GM12878 (cell line): ENCODE data around the gene CCDC27. TPM values are rescaled to one million over a fixed set of nuclear protein-coding genes. Genes with fewer than 3 reads are reported as not detected.

Experiments used
- ATAC-seq: fragments of 200-7000 bp; cut with Tn5 transposase; 3 replicates; pipeline ENCODE4 v1.9.1; 2020; ENCODE audit warnings: mild to moderate bottlenecking, moderate library complexity
- BruUV-seq: library from RNA; stranded (reverse); fragments of 400-500 nt; replicated peaks from 2 replicates; lab custom pipeline; 2021; lab: Mats Ljungman, UMichigan
- CTCF ChIA-PET: fragments of 300-600 bp; sonication (Branson Sonifier 250); formaldehyde crosslinking; extraction: SDS; loops from one replicate; lab custom pipeline; 2021; ENCODE audit warnings: inconsistent platforms; lab: Yijun Ruan, JAX
- POLR2A ChIA-PET: fragments of 350-600 bp; formaldehyde crosslinking; extraction: SDS; loops from one replicate; lab custom pipeline; 2021; ENCODE audit warnings: inconsistent platforms; lab: Charles Lee
- RAD21 ChIA-PET: fragments of 300-600 bp; sonication (Branson Sonifier 250); formaldehyde crosslinking; loops from one replicate; lab custom pipeline; 2023; ENCODE audit warnings: antibody characterized with exemption; ENCODE audit not compliant: unreplicated experiment; lab: Charles Lee
- SMC1A ChIA-PET: fragments of 300-600 bp; sonication (Branson Sonifier 250); formaldehyde crosslinking; loops from one replicate; lab custom pipeline; 2023; ENCODE audit not compliant: unreplicated experiment, uncharacterized antibody; lab: Charles Lee
- DNase-seq: peaks from one replicate; pipeline ENCODE4 v3.0.0-alpha.2; 2011; ENCODE audit warnings: low read depth, low spot score
- FAIRE-seq: peaks from 3 replicates; lab custom pipeline; 2011; peaks lifted over from hg19 to GRCh38; lab: Jason Lieb, UNC
- H2AFZ ChIP-seq: 2 replicates; pipeline ENCODE4 v1.6.0; 2011; ENCODE audit warnings: low read depth, low read length, control low read depth; ENCODE audit not compliant: control insufficient read depth
- H3K27ac ChIP-seq: 2 replicates; pipeline ENCODE4 v1.5.1; 2011; ENCODE audit warnings: control low read depth; ENCODE audit not compliant: control insufficient read depth, insufficient read depth
- H3K27me3 ChIP-seq, 2 experiments: replicated peaks in 1 of 2; 2 replicates each; pipeline versions ENCODE4 v1.6.0 to v1.6.1; 2011; ENCODE audit warnings: low read length in 1 of 2; ENCODE audit not compliant: control insufficient read depth in 2 of 2, insufficient read depth in 2 of 2
- H3K36me3 ChIP-seq, 2 experiments: 2 replicates each; pipeline ENCODE4 v1.5.1; 2011; ENCODE audit warnings: low read length in 1 of 2; ENCODE audit not compliant: control insufficient read depth in 2 of 2, insufficient read depth in 2 of 2
- H3K4me1 ChIP-seq: 2 replicates; pipeline ENCODE4 v1.6.1; 2011; ENCODE audit warnings: mild to moderate bottlenecking, low read length, moderate library complexity, mixed read lengths; ENCODE audit not compliant: control insufficient read depth, insufficient read depth
- H3K4me2 ChIP-seq: 2 replicates; pipeline ENCODE4 v1.6.0; 2011; ENCODE audit warnings: control low read depth; ENCODE audit not compliant: control insufficient read depth, insufficient read depth
- H3K4me3 ChIP-seq: fragments of 200-600 bp; sonication (generic); 2 replicates; pipeline ENCODE4 v1.5.1; 2016
- H3K79me2 ChIP-seq: 2 replicates; pipeline ENCODE4 v1.6.0; 2011; ENCODE audit warnings: low read length; ENCODE audit not compliant: control insufficient read depth, insufficient read depth
- H3K9ac ChIP-seq: 2 replicates; pipeline ENCODE4 v1.8.0; 2011; ENCODE audit warnings: low read length, control low read depth, mixed read lengths; ENCODE audit not compliant: control insufficient read depth, insufficient read depth
- H3K9me3 ChIP-seq: replicated peaks from 3 replicates; pipeline ENCODE4 v1.5.1; 2011; ENCODE audit warnings: mild to moderate bottlenecking, low read length; ENCODE audit not compliant: control insufficient read depth, insufficient read depth
- H4K20me1 ChIP-seq: 2 replicates; pipeline ENCODE4 v1.6.0; 2011; ENCODE audit not compliant: control insufficient read depth, insufficient read depth
- DPF2 ChIP-seq: fragments of 450-650 bp; IDR thresholded peaks from 2 replicates; pipeline ENCODE4 v1.6.1; 2017; ENCODE audit warnings: mild to moderate bottlenecking
- POLR2A ChIP-seq: IDR thresholded peaks from 2 replicates; pipeline ENCODE4 v1.6.1; 2011; ENCODE audit warnings: low read depth, mild to moderate bottlenecking, low read length
- WGBS: methylation state at CpG from one replicate; pipeline ENCODE4 v1.1.6; 2016; ENCODE audit warnings: low lambda C conversion rate; ENCODE audit not compliant: insufficient replicate concordance, insufficient coverage; ENCODE audit errors: missing lambda C conversion rate; 5-methylcytosine and 5-hydroxymethylcytosine counted together
- in situ Hi-C: fragments of 300-500 bp; cut with MboI; formaldehyde crosslinking; loops from 9 replicates; pipeline ENCODE4 v1.14.3; 2018; ENCODE audit warnings: mixed read lengths
- intact Hi-C: fragments of 100-400 bp; cut with micrococcal nuclease; formaldehyde crosslinking; loops from one replicate; pipeline ENCODE4 v1.14.2; 2022; ENCODE audit not compliant: unreplicated experiment
- polyA plus RNA-seq, 11 experiments: library from polyadenylated mRNA; depleted of rRNA in 4 of 11; unstranded in 6 of 11; stranded (reverse) in 5 of 11; fragments of >200 nt; fragmentation: Nextera tagmentation in 4 of 11; fragmentation: Illumina TruSeq in 1 of 11; extraction: Ambion mirVana in 4 of 11; extraction: Trizol in 1 of 11; gene quantifications; 1 replicate in 1 of 11; 2 replicates in 10 of 11; pipeline versions ENCODE4 v1.2.1 to v1.2.3, GENCODE V29; 2011 to 2016; ENCODE audit warnings: inconsistent platforms in 2 of 11, missing spikeins in 2 of 11, low read depth in 1 of 11
- total RNA-seq, 4 experiments: library from RNA; depleted of rRNA in 3 of 4; stranded (reverse); fragments of >200 nt in 3 of 4; fragmentation: Illumina TruSeq in 1 of 4; extraction: Trizol in 1 of 4; gene quantifications; 2 replicates each; pipeline versions ENCODE4 v1.2.1 to v1.2.3, GENCODE V29; 2013 to 2021
- TF ChIP-seq, protein P1 (sequence below): IDR thresholded peaks from 2 replicates; pipeline ENCODE4 v1.6.1; 2012; ENCODE audit warnings: mild to moderate bottlenecking, low read depth, low read length

The CCDC27 gene
- total and polyA plus RNA-seq, 10 of the 15 experiments (the other 5 are each of a cell fraction or from before 2014, with no cell fraction given), result 0.05 TPM; not detected in 9

GRCh38 chr1:3778590-3779264 lies 26.5 kb downstream of the CCDC27 start:
- Histone ChIP-seq H3K27ac (no peak overlapping the region), H3K9me3 (no peaks in the 10 kb centered on the region), H3K27me3 (no peaks in the 10 kb centered on the region)
- POLR2A ChIA-PET, result no interaction called here
- RAD21 ChIA-PET, result interaction anchor here (0.6 to 0.7 kb wide), 2 partner anchors 257 to 298 kb away, joined by 3 read pairs; no protein-coding TSS in a partner anchor
- no peak for DNase-seq
- in situ Hi-C loops, result no loop called here
- TF ChIP-seq POLR2A (peak; percentile 68), DPF2 (no peak)
- TF ChIP-seq, all 136 proteins: peak for 1
- Histone ChIP-seq H3K4me2 (no peak overlapping the region), H2AFZ (no peak overlapping the region), H3K4me3 (no peak overlapping the region), H4K20me1 (no peaks in the 10 kb centered on the region), H3K36me3 (peaks cover 9 to 15% of the 10 kb centered on the region in 2 experiments; a peak in 3 of 4 replicates), H3K4me1 (peaks cover 11% of the 10 kb centered on the region), H3K79me2 (no peaks in the 10 kb centered on the region), H3K9ac (no peak overlapping the region)
- CTCF ChIA-PET, result interaction anchor here (1.6 kb wide), 1 partner anchor 13 kb away, joined by 3 read pairs; no protein-coding TSS in a partner anchor
- intact Hi-C loops, result no loop called here
- ATAC-seq, result no peak
- no peak for FAIRE-seq
- WGBS, result 87% methylated on average over 12 of the region's 14 CpGs
- no TSS peak for BruUV-seq
- SMC1A ChIA-PET, result no interaction called here

- intact Hi-C loops, result no loop called here
- no peak for ATAC-seq
- Histone ChIP-seq H3K4me1 (peaks cover 11% of the 10 kb centered on the region), H3K79me2 (no peaks in the 10 kb centered on the region), H3K4me2 (no peak overlapping the region), H3K9me3 (no peaks in the 10 kb centered on the region), H3K36me3 (peaks cover 13 to 15% of the 10 kb centered on the region in 2 experiments), H3K4me3 (no peak overlapping the region), H3K27ac (no peak overlapping the region), H3K27me3 (no peaks in the 10 kb centered on the region), H3K9ac (no peak overlapping the region), H2AFZ (no peak overlapping the region), H4K20me1 (no peaks in the 10 kb centered on the region)
- ChIA-PET SMC1A (no interaction called here), CTCF (no interaction called here), POLR2A (no interaction called here), RAD21 (no interaction called here)
- in situ Hi-C loops, result no loop called here
- no peak for FAIRE-seq
- BruUV-seq, result no TSS peak
- TF ChIP-seq, protein P1, sequence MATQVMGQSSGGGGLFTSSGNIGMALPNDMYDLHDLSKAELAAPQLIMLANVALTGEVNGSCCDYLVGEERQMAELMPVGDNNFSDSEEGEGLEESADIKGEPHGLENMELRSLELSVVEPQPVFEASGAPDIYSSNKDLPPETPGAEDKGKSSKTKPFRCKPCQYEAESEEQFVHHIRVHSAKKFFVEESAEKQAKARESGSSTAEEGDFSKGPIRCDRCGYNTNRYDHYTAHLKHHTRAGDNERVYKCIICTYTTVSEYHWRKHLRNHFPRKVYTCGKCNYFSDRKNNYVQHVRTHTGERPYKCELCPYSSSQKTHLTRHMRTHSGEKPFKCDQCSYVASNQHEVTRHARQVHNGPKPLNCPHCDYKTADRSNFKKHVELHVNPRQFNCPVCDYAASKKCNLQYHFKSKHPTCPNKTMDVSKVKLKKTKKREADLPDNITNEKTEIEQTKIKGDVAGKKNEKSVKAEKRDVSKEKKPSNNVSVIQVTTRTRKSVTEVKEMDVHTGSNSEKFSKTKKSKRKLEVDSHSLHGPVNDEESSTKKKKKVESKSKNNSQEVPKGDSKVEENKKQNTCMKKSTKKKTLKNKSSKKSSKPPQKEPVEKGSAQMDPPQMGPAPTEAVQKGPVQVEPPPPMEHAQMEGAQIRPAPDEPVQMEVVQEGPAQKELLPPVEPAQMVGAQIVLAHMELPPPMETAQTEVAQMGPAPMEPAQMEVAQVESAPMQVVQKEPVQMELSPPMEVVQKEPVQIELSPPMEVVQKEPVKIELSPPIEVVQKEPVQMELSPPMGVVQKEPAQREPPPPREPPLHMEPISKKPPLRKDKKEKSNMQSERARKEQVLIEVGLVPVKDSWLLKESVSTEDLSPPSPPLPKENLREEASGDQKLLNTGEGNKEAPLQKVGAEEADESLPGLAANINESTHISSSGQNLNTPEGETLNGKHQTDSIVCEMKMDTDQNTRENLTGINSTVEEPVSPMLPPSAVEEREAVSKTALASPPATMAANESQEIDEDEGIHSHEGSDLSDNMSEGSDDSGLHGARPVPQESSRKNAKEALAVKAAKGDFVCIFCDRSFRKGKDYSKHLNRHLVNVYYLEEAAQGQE, result no peak
- TF ChIP-seq POLR2A, result peak; percentile 49
- WGBS, result 96% methylated on average over 23 of the region's 23 CpGs
- no peak for DNase-seq
Observed at GRCh38 chr1:3779265-3779911, 27.1 kb downstream of the CCDC27 start.
